Stimulated activated CD4-positive, alpha-beta T cell treated with anti-CD3 and anti-CD28 coated beads, Interleukin-4, amount 100 ng/mL, for 24 hours (primary cell): ENCODE measurements around the gene TTLL6.
"Not testable (repeated sequence)": the region's sequence is repeated elsewhere in the genome, so short reads cannot be mapped to it uniquely, and the experiment has no call there.

Experiments
- DNase-seq: peaks from one replicate; pipeline ENCODE4 v3.0.0-alpha.2; 2020

The TTLL6 gene

DNA sequence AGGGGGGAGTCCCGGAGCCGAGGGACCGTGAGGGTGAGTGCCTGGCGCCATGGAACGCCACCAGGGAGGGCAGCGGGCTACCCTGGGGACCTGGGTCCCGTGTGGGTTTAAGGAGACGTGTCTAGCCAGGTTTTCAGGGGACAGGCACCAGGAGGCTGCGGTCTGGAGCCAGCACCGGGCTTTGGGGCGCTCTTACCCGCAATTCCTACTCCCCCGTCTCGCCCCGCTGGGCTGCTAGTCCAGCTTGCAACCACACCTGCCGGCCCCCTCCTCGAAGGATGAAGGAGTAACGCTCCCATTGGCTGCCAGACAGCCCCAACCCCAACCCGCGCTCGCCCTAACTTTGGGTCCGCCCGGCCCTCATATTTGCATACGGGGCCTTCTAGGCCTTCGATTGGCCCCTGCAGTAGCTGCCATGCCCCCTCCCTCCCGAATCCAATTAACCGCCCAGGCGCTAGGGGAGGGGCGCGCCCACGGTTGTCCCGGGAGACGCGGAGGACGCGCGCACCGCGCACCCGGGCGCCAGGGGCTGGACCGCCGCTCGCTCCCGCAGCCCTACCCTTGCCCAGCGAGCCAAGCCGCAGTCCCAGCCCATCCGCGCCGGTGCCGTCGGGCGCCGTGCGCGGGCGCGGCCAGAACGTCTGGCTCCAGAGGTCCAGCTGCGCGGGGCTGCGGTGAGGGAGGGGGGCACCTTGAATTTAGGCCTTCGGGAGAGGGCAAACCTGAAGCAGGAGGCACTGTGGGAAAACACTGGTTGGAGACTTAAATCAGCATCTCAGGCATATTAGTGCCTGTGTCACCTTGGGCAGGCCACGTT lies at the start of gene TTLL6:
TSS of gene TTLL6 (minus strand) at position 456 of the 817 bp plus-strand sequence. CDS start at position 299, 157 bp downstream.
- peak; percentile 78 for DNase-seq

DNA sequence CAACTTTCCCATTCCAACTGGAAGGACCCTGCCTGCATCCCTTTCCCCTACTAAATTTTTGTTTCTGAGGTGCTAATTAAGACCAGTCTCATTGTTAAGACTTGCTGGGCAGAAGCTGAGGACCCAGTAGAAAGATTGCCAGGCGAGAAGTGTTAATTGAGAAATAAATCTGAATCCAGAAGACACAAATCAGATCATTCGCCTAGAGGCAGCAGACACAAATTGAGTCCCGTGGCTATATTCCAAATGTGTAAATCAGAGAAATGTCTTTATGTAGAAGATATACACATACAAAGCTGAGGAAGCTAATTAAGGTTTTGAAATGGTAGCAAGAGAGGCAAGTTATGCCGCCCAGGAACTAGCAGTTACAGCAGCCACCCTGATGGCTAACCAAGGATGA lies 43.4 kb upstream of the TTLL6 start:
- DNase-seq = no peak

DNA sequence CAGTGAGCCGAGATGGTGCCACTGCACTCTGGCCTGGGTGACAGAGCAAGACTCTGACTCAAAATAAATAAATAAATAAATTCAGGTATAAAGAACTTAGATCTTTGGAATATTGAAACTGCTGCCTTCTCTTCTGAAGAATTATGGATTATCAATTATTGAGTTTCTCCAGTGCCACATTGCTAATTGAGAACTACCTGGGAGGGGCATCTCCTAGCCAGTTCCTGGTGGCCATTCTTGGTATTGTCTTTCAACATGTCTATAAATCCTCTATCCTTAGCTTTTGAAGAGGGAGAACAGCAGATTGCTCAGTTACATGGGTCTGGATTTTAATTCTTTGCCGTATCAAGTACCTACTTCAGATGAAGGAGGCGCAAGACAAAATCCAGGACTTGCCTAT lies 43.0 kb upstream of the TTLL6 start:
- DNase-seq = no peak

DNA sequence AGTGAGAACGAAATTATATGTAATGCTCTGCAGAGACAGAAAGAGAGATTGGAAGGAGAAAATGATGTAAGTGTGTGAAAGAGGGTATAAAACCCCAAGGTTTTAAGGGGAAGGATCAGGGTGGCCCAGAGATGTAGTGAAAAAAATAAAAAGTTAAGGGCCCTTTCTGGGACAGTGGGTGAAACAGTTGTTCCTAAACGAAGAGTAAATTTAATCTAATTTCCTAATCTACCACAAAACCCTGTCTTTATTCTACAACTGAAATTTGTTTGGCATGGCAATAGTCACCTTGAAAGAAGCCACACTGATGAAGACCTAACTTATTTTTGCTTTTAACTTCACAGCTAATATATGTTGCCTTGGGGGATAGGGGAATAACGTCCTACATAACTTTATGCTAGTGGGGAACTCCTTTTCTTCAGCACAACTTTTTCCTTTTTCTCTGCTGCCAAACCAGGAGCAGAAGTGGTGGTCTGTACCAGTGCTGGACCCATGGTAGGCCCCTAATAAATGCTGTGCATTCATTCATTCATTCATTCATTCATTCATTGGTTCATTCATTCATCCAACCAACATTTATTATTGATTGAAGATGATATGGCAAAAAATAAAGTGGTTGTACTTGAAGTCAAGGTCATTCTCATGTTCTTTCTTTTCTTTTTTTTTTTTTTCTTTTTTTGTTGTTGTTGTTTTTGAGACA lies 39.2 kb upstream of the TTLL6 start:
- no peak for DNase-seq

DNA sequence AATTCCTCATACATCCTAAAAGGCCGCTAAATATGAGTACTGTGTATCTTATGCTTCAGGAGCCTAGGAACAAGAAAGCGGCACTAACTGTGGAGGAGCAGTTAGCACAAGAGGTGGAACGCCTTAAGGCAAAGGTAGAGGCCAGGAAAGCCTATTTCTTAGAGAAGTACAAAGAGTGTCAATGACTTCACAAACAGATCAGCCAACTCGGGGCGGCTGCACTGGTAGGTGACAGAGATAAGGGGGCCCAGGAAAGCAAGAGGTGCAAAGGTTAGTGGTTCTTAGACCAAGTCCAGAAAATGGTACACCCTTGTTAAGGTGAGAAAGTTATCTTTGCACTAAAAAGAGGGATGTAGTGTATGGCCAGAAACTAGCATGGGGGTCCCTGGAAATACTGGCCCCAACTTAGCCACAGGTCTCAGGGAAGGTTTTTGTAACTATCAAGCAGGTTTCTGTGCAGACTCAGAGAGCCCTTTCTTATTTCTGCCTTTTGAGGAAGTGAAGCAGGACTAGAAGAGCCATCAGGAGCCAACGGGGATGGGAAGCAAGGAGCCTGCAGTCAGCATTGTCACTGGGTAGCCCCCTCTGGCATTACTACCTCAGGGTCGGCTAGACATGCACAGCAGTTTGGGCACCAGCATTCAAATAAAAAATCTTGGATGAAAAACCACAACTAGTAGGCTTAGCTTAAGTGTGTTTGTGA lies 37.9 kb upstream of the TTLL6 start:
- DNase-seq = no peak

DNA sequence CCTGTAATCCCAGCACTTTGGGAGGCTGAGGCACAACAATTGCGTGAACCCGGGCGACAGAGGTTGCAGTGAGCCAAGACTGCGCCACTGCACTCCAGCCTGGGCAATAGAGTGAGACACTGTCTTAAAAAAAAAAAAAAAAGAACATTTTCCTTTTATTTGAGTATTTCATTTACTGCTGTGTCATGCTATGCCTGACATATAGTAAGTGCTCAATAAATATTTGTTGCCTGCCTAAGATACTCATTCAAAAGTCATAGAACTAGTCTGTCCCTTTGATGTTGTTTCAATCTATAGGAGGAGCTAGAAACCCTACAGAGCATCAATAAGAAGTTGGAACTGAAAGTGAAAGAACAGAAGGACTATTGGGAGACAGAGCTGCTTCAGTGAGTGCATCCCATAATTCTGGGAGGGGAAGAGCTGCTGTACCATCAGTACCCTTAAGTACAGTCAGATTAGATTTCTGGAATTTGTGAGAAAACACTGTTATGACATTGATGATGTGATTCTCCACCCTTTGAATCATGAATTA lies 33.8 kb upstream of the TTLL6 start:
- no peak for DNase-seq

DNA sequence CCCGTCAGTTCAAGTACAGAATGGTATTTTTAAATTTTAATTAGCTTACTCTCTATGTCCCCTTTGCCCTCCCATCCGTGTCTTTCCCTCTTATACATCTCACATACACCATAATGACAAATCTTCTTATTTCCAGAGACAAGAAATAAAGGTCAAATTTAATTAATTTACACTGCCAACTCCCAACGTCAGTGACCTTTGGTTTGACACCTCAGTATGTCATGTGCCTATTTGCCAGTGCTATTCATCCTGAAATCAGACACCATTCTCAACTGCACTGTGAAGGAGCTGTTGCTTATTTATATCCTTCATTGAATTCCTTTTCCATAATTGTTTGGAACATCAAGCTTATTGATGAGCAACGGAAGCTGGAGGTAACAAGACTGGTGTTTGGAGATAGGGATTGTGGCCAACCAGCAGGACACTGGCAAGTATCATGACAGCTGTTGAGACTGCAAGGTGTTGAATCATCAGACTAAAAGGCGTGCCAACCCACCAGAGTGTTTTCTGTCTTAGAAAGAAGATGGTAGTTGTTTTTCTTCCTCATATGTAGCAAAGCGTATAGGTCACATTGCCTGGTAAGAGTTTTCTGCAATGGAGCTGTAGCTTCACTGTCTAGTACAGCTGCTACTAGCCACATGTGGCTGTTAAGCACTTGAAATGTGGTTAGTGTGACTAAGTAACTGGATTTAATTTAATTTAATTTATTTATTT lies 26.3 kb upstream of the TTLL6 start:
- DNase-seq = no peak

DNA sequence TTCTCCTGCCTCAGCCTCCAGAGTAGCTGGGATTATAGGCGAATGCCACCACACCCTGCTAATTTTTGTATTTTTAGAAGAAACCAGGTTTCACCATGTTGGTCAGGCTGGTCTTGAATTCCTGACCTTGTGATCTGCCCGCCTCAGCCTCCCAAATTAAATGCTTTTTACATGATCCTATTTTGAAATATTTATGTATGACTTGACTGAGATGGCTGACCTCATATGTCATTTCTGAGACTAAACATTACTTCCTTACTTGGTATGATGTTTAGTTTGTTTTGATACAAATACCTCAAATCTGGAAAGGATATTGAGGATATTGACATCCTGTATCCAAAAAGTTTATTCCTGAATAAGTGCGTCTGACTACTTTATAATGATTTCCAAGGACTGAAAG lies 25.7 kb upstream of the TTLL6 start:
- DNase-seq = no peak

DNA sequence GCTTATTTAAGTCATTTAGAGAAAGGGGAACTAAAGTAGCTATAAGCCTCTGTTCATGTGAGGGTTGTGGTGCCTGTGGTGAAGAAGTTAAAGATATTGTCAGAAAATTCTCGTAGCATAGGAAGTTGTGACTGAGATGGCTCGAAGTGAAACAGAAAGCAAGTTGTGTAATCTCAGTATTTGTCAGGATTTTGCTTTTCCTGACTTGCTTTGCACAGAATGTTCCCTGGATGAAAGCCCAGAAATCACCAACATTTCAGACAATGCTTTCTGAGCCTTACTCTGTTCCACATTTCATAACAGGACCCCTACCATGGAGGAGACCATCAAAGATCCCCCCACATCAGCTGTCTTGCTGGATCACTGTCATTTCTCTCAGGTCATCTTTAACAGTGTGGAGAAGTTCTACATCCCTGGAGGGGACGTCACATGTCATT lies 24.4 kb upstream of the TTLL6 start:
- peak; percentile 41 for DNase-seq

DNA sequence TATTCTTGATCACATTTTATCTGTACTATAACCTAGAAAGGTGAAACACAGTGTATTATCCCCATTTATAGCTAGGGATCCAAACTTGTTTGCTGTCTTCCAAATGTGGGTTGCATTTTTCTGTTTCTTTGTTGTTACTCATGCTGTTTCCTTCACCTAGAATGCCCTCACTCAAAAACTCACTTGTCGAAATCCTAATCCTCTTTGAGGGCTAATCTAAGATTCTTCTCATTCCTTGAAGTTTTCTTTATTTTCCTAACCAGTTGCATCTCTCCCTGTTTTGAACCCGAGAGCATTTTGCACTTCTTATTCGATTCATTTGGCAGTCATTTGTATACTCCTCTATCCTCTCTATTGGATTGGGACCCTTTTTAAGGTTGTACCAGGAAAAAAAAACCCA lies 23.4 kb upstream of the TTLL6 start:
- no peak for DNase-seq

DNA sequence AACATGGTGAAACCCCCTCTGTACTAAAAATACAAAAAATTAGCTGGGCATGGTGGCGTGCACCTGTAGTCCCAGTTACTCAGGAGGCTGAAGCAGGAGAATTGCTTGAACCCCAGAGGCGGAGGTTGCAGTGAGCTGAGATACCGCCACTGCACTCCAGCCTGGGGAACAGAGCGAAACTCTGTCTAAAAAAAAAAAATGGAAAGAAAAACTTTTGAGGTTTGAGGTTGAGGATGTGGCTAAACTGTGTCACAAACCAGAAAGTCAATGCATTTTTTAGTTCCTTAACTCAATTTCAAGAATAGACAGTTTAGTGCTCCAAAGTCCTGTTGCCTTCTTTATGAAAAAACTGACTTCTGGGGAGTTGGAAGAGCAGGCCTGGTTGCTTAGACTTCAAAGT lies 20.4 kb upstream of the TTLL6 start:
- not testable (repeated sequence) for DNase-seq

DNA sequence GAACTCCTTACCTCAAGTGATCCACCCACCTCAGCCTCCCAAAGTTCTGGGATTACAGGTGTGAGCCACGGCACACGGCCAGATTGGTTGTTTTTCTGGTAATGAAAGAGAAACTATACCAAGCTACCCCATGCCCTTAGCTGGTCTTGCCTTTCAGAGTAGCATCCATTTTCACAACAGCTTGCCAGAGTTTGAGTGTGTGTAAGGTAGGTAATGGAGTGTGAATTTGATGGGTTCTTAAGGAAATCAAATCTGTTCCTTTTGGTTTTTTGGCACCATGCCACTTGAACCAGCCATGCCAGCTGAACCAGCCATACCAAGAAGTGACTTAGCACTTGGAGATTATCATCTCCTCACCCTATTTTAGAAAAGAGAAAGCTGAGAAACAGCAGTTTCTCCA lies 18.9 kb upstream of the TTLL6 start:
- no peak for DNase-seq

DNA sequence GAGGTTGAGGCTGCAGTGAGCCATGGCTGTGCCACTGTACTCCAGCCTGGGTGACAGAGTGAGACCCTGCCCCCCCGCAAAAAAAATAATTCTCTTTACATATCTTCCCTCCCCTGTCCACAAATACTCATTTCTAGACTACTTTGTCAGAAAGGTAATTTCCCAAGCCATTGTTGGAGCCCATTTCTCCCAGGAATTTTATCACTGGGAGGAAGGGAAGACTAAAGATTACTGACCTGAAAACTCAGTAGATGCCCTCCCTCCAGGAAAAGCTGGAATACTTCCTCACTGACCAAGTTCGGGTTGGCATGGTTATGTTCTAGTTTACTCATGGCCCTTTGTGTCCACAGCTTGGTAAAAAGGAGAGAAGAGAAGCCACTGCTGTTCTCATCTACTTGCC lies 17.9 kb upstream of the TTLL6 start:
- DNase-seq = no peak

DNA sequence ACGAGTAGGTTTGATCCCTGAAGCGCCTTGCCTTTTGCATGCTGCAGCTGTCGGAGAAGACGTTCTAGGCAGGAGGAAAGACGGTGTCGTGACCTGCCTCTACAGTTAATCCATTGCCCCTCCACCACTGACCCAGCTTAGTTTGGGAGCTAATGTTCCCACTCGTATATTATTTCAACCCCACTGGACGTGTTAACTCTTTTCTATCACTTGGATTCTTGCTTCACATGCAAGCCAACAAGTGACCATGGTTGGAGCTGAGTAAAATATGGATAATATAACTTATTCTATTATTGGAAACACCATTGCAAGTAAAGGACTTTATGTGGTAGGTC lies 14.5 kb upstream of the TTLL6 start:
- DNase-seq = no peak

DNA sequence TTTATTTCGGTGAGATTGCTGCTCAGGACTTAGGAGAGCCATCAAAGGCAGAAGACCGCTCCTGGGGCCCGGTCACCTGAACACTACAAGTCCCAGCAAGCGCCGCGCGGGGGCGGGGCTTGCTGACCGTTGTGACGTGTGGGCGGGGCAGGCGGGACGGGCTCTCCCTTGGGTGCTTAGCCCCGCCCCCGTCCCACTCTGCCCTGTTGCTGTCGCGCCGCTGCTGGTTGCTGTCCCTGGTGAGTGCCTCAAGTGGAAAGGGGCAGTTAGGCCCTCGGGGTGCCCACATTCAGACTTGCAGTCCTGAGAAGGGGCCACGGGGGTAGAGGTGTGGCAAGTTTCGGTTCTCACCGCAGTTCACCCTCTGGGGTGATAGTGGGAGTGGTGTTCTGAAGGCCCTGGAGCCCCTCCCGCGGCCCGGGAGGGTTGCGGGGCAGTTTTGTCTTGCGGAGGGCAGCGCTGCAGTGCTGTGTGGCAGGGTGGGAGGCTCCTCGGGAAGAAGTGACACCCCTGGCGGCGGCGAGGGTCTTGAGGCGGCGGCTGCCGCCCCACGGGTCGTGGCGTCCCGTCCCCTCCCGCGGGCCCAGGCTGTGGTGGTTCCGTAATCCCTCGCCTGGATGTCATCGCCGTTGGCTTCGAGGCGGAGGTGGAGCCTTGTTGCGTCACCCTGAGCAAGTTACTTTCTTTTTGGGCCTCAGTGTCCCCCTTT lies 14.0 kb upstream of the TTLL6 start, which contains the start of gene CALCOCO2:
TSS of gene CALCOCO2 (plus strand) at position 196 of the 709 bp plus-strand sequence. CDS start 10,673 bp downstream, outside the sequence.
- DNase-seq = peak; percentile 86

DNA sequence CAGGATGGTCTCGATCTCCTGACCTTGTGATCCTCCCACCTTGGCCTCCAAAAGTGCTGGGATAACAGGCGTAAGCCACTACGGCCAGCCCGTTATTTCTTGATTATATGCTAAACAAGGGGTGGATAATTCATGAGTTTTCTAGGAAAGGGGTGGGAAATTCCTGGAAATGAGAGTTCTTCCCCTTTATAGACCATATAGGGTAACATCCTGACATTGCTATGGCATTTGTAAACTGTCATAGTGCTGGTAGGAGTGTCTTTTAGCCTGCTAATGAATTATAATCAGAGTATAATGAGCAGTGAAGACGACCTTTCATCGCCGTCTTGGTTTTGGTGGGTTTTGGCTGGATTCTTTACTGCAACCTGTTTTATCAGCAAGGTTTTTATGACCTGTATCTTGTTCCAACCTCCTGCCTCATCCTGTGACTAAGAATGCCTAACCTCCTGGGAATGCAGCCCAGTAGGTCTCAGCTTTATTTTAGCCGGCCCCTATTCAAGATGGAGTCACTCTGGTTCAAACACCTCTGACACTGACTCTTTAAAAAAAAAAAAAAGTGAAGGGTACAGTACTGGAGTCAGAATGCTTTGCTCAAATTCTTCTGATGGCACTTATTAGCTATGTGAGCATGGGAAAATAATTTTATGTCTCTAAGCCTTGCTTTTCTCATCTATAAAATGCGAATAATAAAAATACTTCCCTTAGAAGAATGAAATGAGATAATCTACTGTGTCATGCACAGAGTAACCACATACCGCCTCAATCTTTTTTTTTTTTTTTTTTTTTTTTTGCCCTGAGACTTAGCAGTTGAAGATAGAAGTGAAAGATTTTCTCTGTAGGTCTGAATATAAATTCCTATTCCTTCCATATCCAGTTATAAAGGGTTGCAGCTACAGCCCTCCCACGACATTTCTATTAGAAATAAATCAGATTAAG lies 8.7 kb upstream of the TTLL6 start:
- no peak for DNase-seq

DNA sequence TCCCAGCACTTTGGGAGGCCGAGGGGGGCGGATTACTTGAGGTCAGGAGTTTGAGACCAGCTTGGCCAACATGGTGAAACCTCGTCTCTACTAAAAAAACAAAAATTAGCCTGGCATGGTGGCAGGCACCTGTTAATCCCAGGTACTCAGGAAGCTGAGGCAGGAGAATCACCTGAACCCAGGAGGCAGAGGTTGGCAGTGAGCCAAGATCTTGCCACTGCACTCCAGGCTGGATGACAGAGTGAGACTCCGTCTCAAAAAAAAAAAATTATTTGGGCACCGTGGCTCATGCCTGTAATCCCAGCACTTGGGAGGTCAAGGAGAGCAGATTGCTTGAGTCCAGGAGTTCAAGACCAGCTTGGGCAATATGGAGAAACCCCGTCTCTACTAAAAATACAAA lies 3.9 kb upstream of the TTLL6 start:
- DNase-seq = not testable (repeated sequence)

DNA sequence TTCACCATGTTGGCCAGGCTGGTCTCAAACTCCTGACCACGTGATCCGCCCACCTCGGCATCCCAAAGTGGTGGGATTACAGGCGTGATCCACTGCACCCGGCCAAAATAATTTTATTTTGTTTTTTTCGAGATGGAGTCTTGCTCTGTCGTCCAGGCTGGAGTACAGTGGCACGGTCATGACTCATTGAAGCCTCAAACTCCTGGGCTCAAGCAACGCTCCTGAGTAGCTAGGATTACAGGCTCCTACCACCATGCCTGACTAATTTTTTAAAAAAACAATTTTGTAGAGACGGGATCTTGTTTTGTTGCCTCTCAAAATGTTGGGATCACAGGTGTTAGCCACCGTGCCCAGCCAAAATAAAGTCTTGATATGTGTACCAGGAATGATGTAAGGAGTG lies 2.4 kb upstream of the TTLL6 start:
- no peak for DNase-seq

DNA sequence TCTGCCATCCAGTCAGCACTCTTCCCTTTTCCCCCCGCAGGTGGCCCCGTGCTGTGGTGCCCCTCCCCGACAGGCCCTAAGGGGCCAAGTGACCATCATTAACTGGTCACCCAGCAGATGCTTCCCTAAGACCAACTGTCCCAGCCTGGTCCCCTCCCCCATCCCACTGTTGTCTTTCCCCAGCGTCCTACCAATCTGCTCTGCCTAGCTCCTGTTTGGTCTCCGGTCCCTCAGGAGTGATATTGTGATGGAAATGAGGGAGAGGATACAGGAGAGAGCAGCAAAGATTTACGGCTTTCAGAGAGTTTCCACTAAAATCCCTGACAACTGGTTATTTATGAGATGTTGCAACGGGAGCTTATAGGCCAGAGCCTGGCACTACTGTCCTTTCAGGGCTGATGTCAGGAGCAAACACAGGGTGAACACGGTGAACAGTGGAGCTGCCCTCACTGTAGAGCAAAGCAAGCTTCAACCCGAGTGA lies 1.4 kb upstream of the TTLL6 start:
- no peak for DNase-seq

DNA sequence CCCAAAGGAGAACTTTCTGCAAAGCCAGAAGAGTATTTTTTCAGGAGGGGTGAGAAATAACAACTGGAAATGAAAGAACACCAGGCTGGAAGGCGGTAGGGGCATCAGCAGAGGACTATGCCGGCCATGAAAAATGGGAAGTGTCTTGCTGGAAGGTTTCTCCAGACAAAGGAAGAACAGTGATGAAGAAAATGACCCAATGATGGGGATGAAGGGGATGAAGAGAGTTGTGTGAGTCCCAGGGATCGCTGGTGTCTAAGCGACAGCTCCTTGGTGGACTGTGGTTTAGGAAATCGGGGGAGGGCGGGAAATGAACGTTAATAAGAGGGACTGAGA lies 623 bp downstream of the TTLL6 start:
- no peak for DNase-seq

DNA sequence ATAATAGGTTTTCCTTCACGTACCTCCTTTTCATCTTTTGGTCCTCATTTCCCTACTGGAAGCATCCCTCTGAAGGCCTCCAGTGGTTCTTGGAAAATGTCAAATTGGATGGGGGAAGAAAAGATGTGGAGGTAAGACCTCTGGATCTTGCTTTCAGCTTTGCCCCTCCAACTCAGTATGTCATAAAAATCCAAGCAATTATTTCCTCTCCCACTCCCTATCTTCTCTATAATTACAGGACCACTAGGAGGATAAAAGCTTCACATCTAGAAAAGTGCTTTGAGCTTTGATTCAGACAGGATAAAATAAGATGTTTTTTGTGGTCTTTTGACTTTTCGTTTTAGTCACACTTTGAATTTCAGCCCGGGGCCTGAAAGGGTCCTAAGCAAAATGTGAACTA lies 1.7 kb downstream of the TTLL6 start:
- DNase-seq = no peak
